ENCODE results near the gene COIL.

DNA sequence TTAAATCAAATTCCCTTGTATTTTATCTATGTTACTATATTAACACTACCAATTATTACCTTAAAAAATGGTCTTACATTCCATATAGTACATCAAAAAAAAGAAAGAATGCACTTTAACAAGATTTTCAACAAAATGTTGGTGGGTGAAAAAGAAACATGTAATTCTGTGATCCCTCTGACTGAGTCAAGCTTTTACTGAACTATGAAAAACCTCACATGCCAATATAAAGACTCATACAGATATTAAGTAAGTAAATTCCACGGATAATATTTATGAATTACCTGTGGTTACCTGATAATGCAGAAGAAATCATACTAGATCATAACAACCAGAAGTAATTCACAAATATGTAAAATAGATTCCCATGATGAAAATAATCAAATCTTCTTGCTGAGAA lies 12.4 kb downstream of the COIL start:
- TF ChIP-seq, protein P1, sequence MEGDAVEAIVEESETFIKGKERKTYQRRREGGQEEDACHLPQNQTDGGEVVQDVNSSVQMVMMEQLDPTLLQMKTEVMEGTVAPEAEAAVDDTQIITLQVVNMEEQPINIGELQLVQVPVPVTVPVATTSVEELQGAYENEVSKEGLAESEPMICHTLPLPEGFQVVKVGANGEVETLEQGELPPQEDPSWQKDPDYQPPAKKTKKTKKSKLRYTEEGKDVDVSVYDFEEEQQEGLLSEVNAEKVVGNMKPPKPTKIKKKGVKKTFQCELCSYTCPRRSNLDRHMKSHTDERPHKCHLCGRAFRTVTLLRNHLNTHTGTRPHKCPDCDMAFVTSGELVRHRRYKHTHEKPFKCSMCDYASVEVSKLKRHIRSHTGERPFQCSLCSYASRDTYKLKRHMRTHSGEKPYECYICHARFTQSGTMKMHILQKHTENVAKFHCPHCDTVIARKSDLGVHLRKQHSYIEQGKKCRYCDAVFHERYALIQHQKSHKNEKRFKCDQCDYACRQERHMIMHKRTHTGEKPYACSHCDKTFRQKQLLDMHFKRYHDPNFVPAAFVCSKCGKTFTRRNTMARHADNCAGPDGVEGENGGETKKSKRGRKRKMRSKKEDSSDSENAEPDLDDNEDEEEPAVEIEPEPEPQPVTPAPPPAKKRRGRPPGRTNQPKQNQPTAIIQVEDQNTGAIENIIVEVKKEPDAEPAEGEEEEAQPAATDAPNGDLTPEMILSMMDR (IDR thresholded peaks at IDR 0.05) = no peak
- TF ChIP-seq EZH2 (IDR thresholded peaks at IDR 0.05; ENCODE audit: borderline replicate concordance, insufficient read depth, low read depth, low read length, poor library complexity, severe bottlenecking) = no peak

Measured in B cell (primary cell).